ENCODE measurements around the gene TMEM217. TPM values are rescaled to one million over a fixed set of nuclear protein-coding genes. Genes with fewer than 3 reads are reported as not detected.
A peak's percentile ranks its signal among the peaks of the same experiment; 100 is the strongest.

TMEM217 gene
- polyA plus RNA-seq, 1 of the 3 experiments (the other 2 are of a cell fraction) = 1.5 TPM

- POLR2A ChIA-PET = interaction anchor here (1.0 to 1.6 kb wide), 2 partner anchors 35 to 206 kb away, joined by 4 to 8 read pairs; partner anchors contain the start of genes TBC1D22B and TMEM217
- no peak for DNase-seq
- Histone ChIP-seq H3K4me2 (peak overlapping the region; percentile 86), H3K9ac (peak overlapping the region; percentile 38), H3K4me1 (ENCODE audit: control insufficient read depth in 1 of 2, insufficient read depth in 2 of 2, low read depth in 1 of 2, low read length in 1 of 2) (peaks cover 6% of the 10 kb centered on the region in 2 experiments; a peak in 2 of 4 replicates), H3K9me2 (no peaks in the 10 kb centered on the region), H3K9me3 (no peaks in the 10 kb centered on the region), H3K27ac (ENCODE audit: low read depth in 2 of 2, low read length in 1 of 2) (peak overlapping the region; percentile 37 to 93; a peak in 3 of 4 replicates), H3K79me2 (ENCODE audit: insufficient read depth) (no peaks in the 10 kb centered on the region), H3K36me3 (replicated peaks in 1 of 2; ENCODE audit: control insufficient read depth in 1 of 2, insufficient read depth in 2 of 2, low read length in 1 of 2) (no peaks in the 10 kb centered on the region), H4K20me1 (ENCODE audit: insufficient read depth) (no peaks in the 10 kb centered on the region), H3K27me3 (ENCODE audit: insufficient read depth) (no peaks in the 10 kb centered on the region), H3F3A (replicated peaks; ENCODE audit: insufficient read depth) (peaks cover 3% of the 10 kb centered on the region), H2AFZ (ENCODE audit: low read depth) (peak overlapping the region; percentile 90), H3K4me3 (ENCODE audit: low read depth in 2 of 2, low read length in 1 of 2) (peak overlapping the region; percentile 62 to 65; a peak in 3 of 4 replicates)
- TF ChIP-seq ZBTB33 (IDR thresholded peaks at IDR 0.05; ENCODE audit: borderline replicate concordance, low read depth) (no peak), MEF2A (IDR thresholded peaks at IDR 0.05; ENCODE audit: borderline replicate concordance, low read depth) (no peak), GATA2 (CRISPR knock-in tag; IDR thresholded peaks at IDR 0.05) (no peak), FOXM1 (IDR thresholded peaks at IDR 0.05; ENCODE audit: low read depth) (no peak), NFIC (IDR thresholded peaks at IDR 0.05; ENCODE audit: borderline replicate concordance) (no peak), PBX3 (IDR thresholded peaks at IDR 0.05) (no peak), TAF1 (IDR thresholded peaks at IDR 0.05; ENCODE audit: borderline replicate concordance, low read depth, low read length) (no peak), FOSL2 (IDR thresholded peaks at IDR 0.05; ENCODE audit: borderline replicate concordance, low read depth) (no peak), RXRA (IDR thresholded peaks at IDR 0.05; ENCODE audit: borderline replicate concordance, low read depth) (no peak), EZH2phosphoT487 (IDR thresholded peaks at IDR 0.05; ENCODE audit: borderline replicate concordance, low read depth) (no peak), EP300 (IDR thresholded peaks at IDR 0.05; ENCODE audit: borderline replicate concordance in 1 of 2, low read depth in 1 of 2, low read length in 1 of 2) (no peak), CTCF (IDR thresholded peaks at IDR 0.05) (no peak)
- CTCF ChIA-PET = interaction anchor here (0.9 to 2.5 kb wide), 3 partner anchors 13 to 204 kb away, joined by 3 to 17 read pairs (median 5); no protein-coding TSS in a partner anchor
Observed at GRCh38 chr6:37222992-37223391, 35.0 kb downstream of the TMEM217 start.

Measured in SK-N-SH (cell line).